ENCODE data around the gene MGA. TPM values are rescaled to one million over a fixed set of nuclear protein-coding genes. Genes with fewer than 3 reads are reported as not detected.
A peak's percentile ranks its signal among the peaks of the same experiment; 100 is the strongest.

Gene MGA
- total RNA-seq, 1 donor from 2014 or later, result 43.1 TPM

GRCh38 chr15:41809121-41809520 lies 148.9 kb downstream of the MGA start:
- TF ChIP-seq CTCF (IDR thresholded peaks at IDR 0.05; ENCODE audit: insufficient read depth, low read length, poor library complexity, severe bottlenecking), result no peak
- DNase-seq (ENCODE audit: low read depth), result no peak
- H3K36me3 ChIP-seq (ENCODE audit: control insufficient read depth, insufficient read depth, low read length), result peaks cover 3% of the 10 kb centered on the region
- no peaks in the 10 kb centered on the region for H3K27me3 ChIP-seq (ENCODE audit: control insufficient read depth, insufficient read depth, low read length)
- no peak overlapping the region for H3K4me3 ChIP-seq (ENCODE audit: low read depth, low read length)

- TF ChIP-seq CTCF (IDR thresholded peaks at IDR 0.05; ENCODE audit: insufficient read depth, low read length, poor library complexity, severe bottlenecking), result no peak
- H3K4me3 ChIP-seq (ENCODE audit: low read depth, low read length), result no peak overlapping the region
- DNase-seq (ENCODE audit: low read depth), result no peak
- no peaks in the 10 kb centered on the region for H3K27me3 ChIP-seq (ENCODE audit: control insufficient read depth, insufficient read depth, low read length)
- peaks cover 3% of the 10 kb centered on the region for H3K36me3 ChIP-seq (ENCODE audit: control insufficient read depth, insufficient read depth, low read length)
Observed at GRCh38 chr15:41809526-41810220, 149.5 kb downstream of the MGA start.

GRCh38 chr15:41810651-41811431 lies 150.6 kb downstream of the MGA start:
- no peak overlapping the region for H3K4me3 ChIP-seq (ENCODE audit: low read depth, low read length)
- H3K27me3 ChIP-seq (ENCODE audit: control insufficient read depth, insufficient read depth, low read length), result no peaks in the 10 kb centered on the region
- DNase-seq (ENCODE audit: low read depth), result no peak
- H3K36me3 ChIP-seq (ENCODE audit: control insufficient read depth, insufficient read depth, low read length), result peaks cover 3% of the 10 kb centered on the region
- TF ChIP-seq CTCF (IDR thresholded peaks at IDR 0.05; ENCODE audit: insufficient read depth, low read length, poor library complexity, severe bottlenecking), result no peak

GRCh38 chr15:41811432-41812195 lies 151.4 kb downstream of the MGA start:
- Histone ChIP-seq H3K36me3 (ENCODE audit: control insufficient read depth, insufficient read depth, low read length) (peaks cover 3% of the 10 kb centered on the region), H3K27me3 (ENCODE audit: control insufficient read depth, insufficient read depth, low read length) (no peaks in the 10 kb centered on the region), H3K4me3 (ENCODE audit: low read depth, low read length) (no peak overlapping the region)
- peak; percentile 94 for TF ChIP-seq CTCF (IDR thresholded peaks at IDR 0.05; ENCODE audit: insufficient read depth, low read length, poor library complexity, severe bottlenecking)
- no peak for DNase-seq (ENCODE audit: low read depth)

- no peaks in the 10 kb centered on the region for H3K27me3 ChIP-seq (ENCODE audit: control insufficient read depth, insufficient read depth, low read length)
- peaks cover 4% of the 10 kb centered on the region for H3K36me3 ChIP-seq (ENCODE audit: control insufficient read depth, insufficient read depth, low read length)
- H3K4me3 ChIP-seq (ENCODE audit: low read depth, low read length), result no peak overlapping the region
- TF ChIP-seq CTCF (IDR thresholded peaks at IDR 0.05; ENCODE audit: insufficient read depth, low read length, poor library complexity, severe bottlenecking), result no peak
- no peak for DNase-seq (ENCODE audit: low read depth)
Observed at GRCh38 chr15:41812820-41813375, 152.7 kb downstream of the MGA start.
